Endothelial cell of umbilical vein (primary cell): Measurements from ENCODE around the gene TLX3. TPM values are rescaled to one million over a fixed set of nuclear protein-coding genes. Genes with fewer than 3 reads are reported as not detected.

Experiments
- BruUV-seq: library from RNA; stranded (reverse); fragments of 400-500 nt; replicated peaks from 2 replicates; lab custom pipeline; 2021; lab: Mats Ljungman, UMichigan
- CTCF ChIA-PET: fragments of 300-600, 350-600 bp; sonication (Branson Sonifier 250); formaldehyde crosslinking; loops from one replicate; lab custom pipeline; 2021; ENCODE audit warnings: antibody characterized with exemption, inconsistent platforms; lab: Charles Lee
- POLR2A ChIA-PET: fragments of 300-600, 350-600 bp; sonication (Branson Sonifier 250); formaldehyde crosslinking; loops from one replicate; lab custom pipeline; 2021; ENCODE audit warnings: antibody characterized with exemption, inconsistent platforms; lab: Charles Lee
- DNase-seq: peaks from one replicate; pipeline ENCODE4 v3.0.0-alpha.2; 2011; ENCODE audit warnings: low read depth, low spot score
- FAIRE-seq: peaks from 2 replicates; lab custom pipeline; 2011; peaks lifted over from hg19 to GRCh38; lab: Jason Lieb, UNC
- H2AFZ ChIP-seq: 2 replicates; pipeline ENCODE4 v1.6.0; 2012; ENCODE audit warnings: low read depth, low read length, control low read depth, inconsistent platforms
- H3K27ac ChIP-seq: 2 replicates; pipeline ENCODE4 v1.5.1; 2011; ENCODE audit warnings: low read depth, mild to moderate bottlenecking, control low read depth, low read length, moderate library complexity; ENCODE audit not compliant: insufficient read depth
- H3K27me3 ChIP-seq, 2 experiments: 2 replicates each; pipeline versions ENCODE4 v1.6.0 to v1.6.1; 2011; ENCODE audit warnings: low read length in 2 of 2, mixed read lengths in 1 of 2; ENCODE audit not compliant: control insufficient read depth in 2 of 2, insufficient read depth in 2 of 2
- H3K36me3 ChIP-seq, 2 experiments: 2 replicates in 1 of 2; 3 replicates in 1 of 2; pipeline ENCODE4 v1.5.1; 2011; ENCODE audit warnings: low read length in 2 of 2, mild to moderate bottlenecking in 1 of 2, moderate library complexity in 1 of 2; ENCODE audit not compliant: control insufficient read depth in 2 of 2, insufficient read depth in 2 of 2; ENCODE audit errors: extremely low read depth in 1 of 2
- H3K4me1 ChIP-seq: 3 replicates; pipeline ENCODE4 v1.5.1; 2011; ENCODE audit warnings: mild to moderate bottlenecking, low read length; ENCODE audit not compliant: control insufficient read depth, insufficient read depth; ENCODE audit errors: extremely low read depth
- H3K4me2 ChIP-seq: 2 replicates; pipeline ENCODE4 v1.6.1; 2011; ENCODE audit warnings: low read length, control low read depth, mixed read lengths; ENCODE audit not compliant: insufficient read depth
- H3K4me3 ChIP-seq, 3 experiments: fragments of 200-600 bp in 1 of 3; sonication (generic), shearing (Covaris generic) in 1 of 3; replicated peaks in 1 of 3; 2 replicates each; pipeline ENCODE4 v1.5.1; 2011 to 2016; ENCODE audit warnings: control low read depth in 3 of 3, low read length in 3 of 3, mild to moderate bottlenecking in 2 of 3, inconsistent platforms in 1 of 3, low read depth in 1 of 3, moderate library complexity in 1 of 3; ENCODE audit not compliant: insufficient read depth in 1 of 3
- H3K79me2 ChIP-seq: 2 replicates; pipeline ENCODE4 v1.6.0; 2012; ENCODE audit warnings: low read length, inconsistent platforms; ENCODE audit not compliant: control insufficient read depth, insufficient read depth
- H3K9ac ChIP-seq: replicated peaks from 2 replicates; pipeline ENCODE3; 2011; ENCODE audit warnings: low read length, control low read depth; ENCODE audit not compliant: insufficient read depth; ENCODE audit errors: extremely low read depth
- H3K9me1 ChIP-seq: replicated peaks from 3 replicates; pipeline ENCODE4 v1.6.0; 2011; ENCODE audit warnings: mild to moderate bottlenecking, low read length; ENCODE audit not compliant: control insufficient read depth, insufficient read depth; ENCODE audit errors: extremely low read depth
- H3K9me3 ChIP-seq: replicated peaks from 2 replicates; pipeline ENCODE4 v1.5.1; 2012; ENCODE audit warnings: low read length, inconsistent platforms; ENCODE audit not compliant: control insufficient read depth, insufficient read depth
- H4K20me1 ChIP-seq: replicated peaks from 2 replicates; pipeline ENCODE3; 2011; ENCODE audit warnings: mild to moderate bottlenecking, low read length; ENCODE audit not compliant: control insufficient read depth, insufficient read depth; ENCODE audit errors: extremely low read depth
- EZH2 ChIP-seq: IDR thresholded peaks from 2 replicates; pipeline ENCODE4 v1.6.1; 2012; ENCODE audit warnings: borderline replicate concordance, low read depth, mild to moderate bottlenecking, moderate library complexity, low read length, inconsistent platforms; ENCODE audit not compliant: severe bottlenecking
- FOS ChIP-seq: IDR thresholded peaks from 2 replicates; pipeline ENCODE4 v1.6.1; 2011; ENCODE audit warnings: mild to moderate bottlenecking, low read length, moderate library complexity, borderline replicate concordance; ENCODE audit not compliant: insufficient read depth
- JUN ChIP-seq: IDR thresholded peaks from 2 replicates; pipeline ENCODE4 v1.6.1; 2011; ENCODE audit warnings: borderline replicate concordance, low read depth; ENCODE audit not compliant: insufficient read length, insufficient read depth
- MYC ChIP-seq: IDR thresholded peaks from one replicate; pipeline ENCODE4 v1.6.1; 2011; ENCODE audit warnings: mild to moderate bottlenecking, low read depth, low read length
- POLR2AphosphoS5 ChIP-seq: IDR thresholded peaks from 2 replicates; pipeline ENCODE4 v1.6.1; 2012; ENCODE audit warnings: low read depth, mild to moderate bottlenecking, control low read depth, low read length, moderate library complexity; ENCODE audit not compliant: insufficient read depth
- dilution Hi-C: fragments of 300-500 bp; cut with MboI; formaldehyde crosslinking; loops from one replicate; pipeline ENCODE4 v1.15.0; 2019; ENCODE audit warnings: low sequenced_read_pairs; ENCODE audit not compliant: extremely low pct_ligation_motif_present
- intact Hi-C: fragments of 100-400 bp; cut with micrococcal nuclease; formaldehyde crosslinking; loops from one replicate; pipeline ENCODE4 v1.10.0; 2022
- polyA plus RNA-seq, 4 experiments: library from polyadenylated mRNA; depleted of rRNA in 3 of 4; stranded (reverse) in 3 of 4; unstranded in 1 of 4; fragments of >200 nt; gene quantifications; 2 replicates each; pipeline versions ENCODE4 v1.2.1 to v1.2.3, GENCODE V29; 2011 to 2012; ENCODE audit warnings: missing spikeins in 1 of 4
- total RNA-seq: library from RNA; stranded (reverse); gene quantifications from 2 replicates; pipeline ENCODE4 v1.2.3, GENCODE V29; 2021
- TF ChIP-seq, protein P1 (sequence below), 2 donors: IDR thresholded peaks; 1 replicate in 1 of 2; 2 replicates in 1 of 2; pipeline ENCODE4 v1.5.1; 2011; ENCODE audit warnings: low read length in 2 of 2, mild to moderate bottlenecking in 2 of 2, moderate library complexity in 2 of 2, control low read depth in 1 of 2, inconsistent platforms in 1 of 2, low read depth in 1 of 2; ENCODE audit not compliant: insufficient read depth in 1 of 2; ENCODE audit errors: extremely low read depth in 1 of 2
- TF ChIP-seq, protein P2 (sequence below): IDR thresholded peaks from 2 replicates; pipeline ENCODE4 v1.6.1; 2011; ENCODE audit not compliant: insufficient read depth, insufficient read length

The TLX3 gene
- total and polyA plus RNA-seq, 2 donors (not counting 3 experiments of a cell fraction or from before 2014, with no cell fraction given), result not detected

- H3K9me1 ChIP-seq, result no peaks in the 10 kb centered on the region
- intact Hi-C loops (no loop called here), dilution Hi-C loops (no loop called here)
- no peaks in the 10 kb centered on the region for H3K27me3 ChIP-seq
- CTCF ChIA-PET, result interaction anchor here (1.1 kb wide), 1 partner anchor 8 kb away, joined by 4 read pairs; no protein-coding TSS in a partner anchor
- H3K79me2 ChIP-seq, result no peaks in the 10 kb centered on the region
- FAIRE-seq (no peak), DNase-seq (no peak)
- BruUV-seq, result no TSS peak
- H3K27ac ChIP-seq, result no peak overlapping the region
- no peak overlapping the region for H3K4me3 ChIP-seq
- H3K9me3 ChIP-seq, result no peaks in the 10 kb centered on the region
- no peaks in the 10 kb centered on the region for H4K20me1 ChIP-seq
- TF ChIP-seq EZH2, result no peak
- TF ChIP-seq FOS, result no peak
- TF ChIP-seq POLR2AphosphoS5, result no peak
- TF ChIP-seq JUN, result no peak
- no peak for TF ChIP-seq MYC
- TF ChIP-seq, protein P1, sequence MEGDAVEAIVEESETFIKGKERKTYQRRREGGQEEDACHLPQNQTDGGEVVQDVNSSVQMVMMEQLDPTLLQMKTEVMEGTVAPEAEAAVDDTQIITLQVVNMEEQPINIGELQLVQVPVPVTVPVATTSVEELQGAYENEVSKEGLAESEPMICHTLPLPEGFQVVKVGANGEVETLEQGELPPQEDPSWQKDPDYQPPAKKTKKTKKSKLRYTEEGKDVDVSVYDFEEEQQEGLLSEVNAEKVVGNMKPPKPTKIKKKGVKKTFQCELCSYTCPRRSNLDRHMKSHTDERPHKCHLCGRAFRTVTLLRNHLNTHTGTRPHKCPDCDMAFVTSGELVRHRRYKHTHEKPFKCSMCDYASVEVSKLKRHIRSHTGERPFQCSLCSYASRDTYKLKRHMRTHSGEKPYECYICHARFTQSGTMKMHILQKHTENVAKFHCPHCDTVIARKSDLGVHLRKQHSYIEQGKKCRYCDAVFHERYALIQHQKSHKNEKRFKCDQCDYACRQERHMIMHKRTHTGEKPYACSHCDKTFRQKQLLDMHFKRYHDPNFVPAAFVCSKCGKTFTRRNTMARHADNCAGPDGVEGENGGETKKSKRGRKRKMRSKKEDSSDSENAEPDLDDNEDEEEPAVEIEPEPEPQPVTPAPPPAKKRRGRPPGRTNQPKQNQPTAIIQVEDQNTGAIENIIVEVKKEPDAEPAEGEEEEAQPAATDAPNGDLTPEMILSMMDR (IDR thresholded peaks at IDR 0.05; ENCODE audit: extremely low read depth in 1 of 2, insufficient read depth in 1 of 2, low read depth in 1 of 2, low read length in 2 of 2), result no peak
- TF ChIP-seq, protein P2, sequence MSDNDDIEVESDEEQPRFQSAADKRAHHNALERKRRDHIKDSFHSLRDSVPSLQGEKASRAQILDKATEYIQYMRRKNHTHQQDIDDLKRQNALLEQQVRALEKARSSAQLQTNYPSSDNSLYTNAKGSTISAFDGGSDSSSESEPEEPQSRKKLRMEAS, result no peak
- POLR2A ChIA-PET, result no interaction called here
- no peak overlapping the region for H2AFZ ChIP-seq
- H3K4me2 ChIP-seq, result no peak overlapping the region
- no peak overlapping the region for H3K9ac ChIP-seq
- H3K36me3 ChIP-seq, result no peaks in the 10 kb centered on the region
- no peaks in the 10 kb centered on the region for H3K4me1 ChIP-seq
Observed at GRCh38 chr5:171264843-171265242, 44.2 kb upstream of the TLX3 start.
